GM21528 (cell line): ENCODE results near the gene TNFRSF19.

Experiments
- ATAC-seq: cut with Tn5 transposase; IDR thresholded peaks from one replicate; pipeline ENCODE4 v1.9.1; 2021; ENCODE audit warnings: mild to moderate bottlenecking, moderate library complexity; ENCODE audit not compliant: unreplicated experiment, low FRiP score

Gene TNFRSF19

GRCh38 chr13:23623394-23623793 lies 53.2 kb downstream of the TNFRSF19 start:
- no peak for ATAC-seq

- ATAC-seq, result no peak
Measured at GRCh38 chr13:23626700-23627099, 56.5 kb downstream of the TNFRSF19 start.

- no peak for ATAC-seq
Measured at GRCh38 chr13:23627410-23627809, 57.2 kb downstream of the TNFRSF19 start.

GRCh38 chr13:23628250-23628649 lies 58.0 kb downstream of the TNFRSF19 start:
- ATAC-seq, result no peak

GRCh38 chr13:23628765-23629565 lies 58.8 kb downstream of the TNFRSF19 start:
- ATAC-seq, result no peak

- no peak for ATAC-seq
Measured at GRCh38 chr13:23629566-23630272, 59.5 kb downstream of the TNFRSF19 start.

- ATAC-seq, result no peak
Measured at GRCh38 chr13:23630349-23631093, 60.3 kb downstream of the TNFRSF19 start.

GRCh38 chr13:23631311-23632047 lies 61.3 kb downstream of the TNFRSF19 start:
- no peak for ATAC-seq

GRCh38 chr13:23632048-23632582 lies 61.9 kb downstream of the TNFRSF19 start:
- ATAC-seq, result no peak

- ATAC-seq, result no peak
Measured at GRCh38 chr13:23632741-23633140, 62.5 kb downstream of the TNFRSF19 start.

- ATAC-seq, result no peak
Measured at GRCh38 chr13:23634897-23635296, 64.7 kb downstream of the TNFRSF19 start.

GRCh38 chr13:23636360-23636759 lies 66.1 kb downstream of the TNFRSF19 start:
- no peak for ATAC-seq

- ATAC-seq, result no peak
Measured at GRCh38 chr13:23637829-23638228, 67.6 kb downstream of the TNFRSF19 start.

GRCh38 chr13:23639674-23640073 lies 69.5 kb downstream of the TNFRSF19 start:
- ATAC-seq, result no peak

GRCh38 chr13:23642110-23642509 lies 71.9 kb downstream of the TNFRSF19 start:
- no peak for ATAC-seq

- ATAC-seq, result no peak
Measured at GRCh38 chr13:23643338-23644125, 73.3 kb downstream of the TNFRSF19 start.

GRCh38 chr13:23644126-23644419 lies 73.9 kb downstream of the TNFRSF19 start:
- no peak for ATAC-seq

- ATAC-seq, result no peak
Measured at GRCh38 chr13:23644527-23645138, 74.4 kb downstream of the TNFRSF19 start.

- ATAC-seq, result no peak
Measured at GRCh38 chr13:23645851-23646250, 75.6 kb downstream of the TNFRSF19 start.
